Osteocyte (in vitro differentiated cells): ENCODE results near the gene ATP6AP2. TPM values are rescaled to one million over a fixed set of nuclear protein-coding genes. Genes with fewer than 3 reads are reported as not detected.

Experiments used
- DNase-seq: peaks from one replicate; pipeline ENCODE4 v3.0.0; 2021; ENCODE audit warnings: mixed read lengths; ENCODE audit not compliant: unreplicated experiment; ENCODE audit errors: extremely low spot score
- H3K27ac Mint-ChIP-seq: one replicate; pipeline ENCODE4 v1.8.0; 2021; ENCODE audit warnings: mild to moderate bottlenecking, mixed read lengths; ENCODE audit not compliant: unreplicated experiment
- H3K27me3 Mint-ChIP-seq: one replicate; pipeline ENCODE4 v1.8.0; 2021; ENCODE audit warnings: mixed read lengths; ENCODE audit not compliant: unreplicated experiment
- H3K36me3 Mint-ChIP-seq: one replicate; pipeline ENCODE4 v1.8.0; 2021; ENCODE audit warnings: mixed read lengths; ENCODE audit not compliant: unreplicated experiment
- H3K4me1 Mint-ChIP-seq: one replicate; pipeline ENCODE4 v1.8.0; 2021; ENCODE audit warnings: mixed read lengths; ENCODE audit not compliant: unreplicated experiment
- H3K4me3 Mint-ChIP-seq: one replicate; pipeline ENCODE4 v1.8.0; 2021; ENCODE audit warnings: mild to moderate bottlenecking, moderate library complexity, mixed read lengths; ENCODE audit not compliant: unreplicated experiment
- H3K9me3 Mint-ChIP-seq: one replicate; pipeline ENCODE4 v1.8.0; 2021; ENCODE audit warnings: mixed read lengths; ENCODE audit not compliant: unreplicated experiment
- total RNA-seq: library from RNA; stranded (reverse); gene quantifications from 2 replicates; pipeline ENCODE4 v1.2.1, GENCODE V29; 2021
- TF ChIP-seq, protein P1 (sequence below): fragments of 200-600 bp; sonication (generic); IDR thresholded peaks from 2 replicates; pipeline ENCODE4 v1.5.0; 2021; ENCODE audit warnings: antibody characterized with exemption, mild to moderate bottlenecking, moderate library complexity

The ATP6AP2 gene
- total RNA-seq, 1 donor from 2014 or later: 154 TPM

DNA sequence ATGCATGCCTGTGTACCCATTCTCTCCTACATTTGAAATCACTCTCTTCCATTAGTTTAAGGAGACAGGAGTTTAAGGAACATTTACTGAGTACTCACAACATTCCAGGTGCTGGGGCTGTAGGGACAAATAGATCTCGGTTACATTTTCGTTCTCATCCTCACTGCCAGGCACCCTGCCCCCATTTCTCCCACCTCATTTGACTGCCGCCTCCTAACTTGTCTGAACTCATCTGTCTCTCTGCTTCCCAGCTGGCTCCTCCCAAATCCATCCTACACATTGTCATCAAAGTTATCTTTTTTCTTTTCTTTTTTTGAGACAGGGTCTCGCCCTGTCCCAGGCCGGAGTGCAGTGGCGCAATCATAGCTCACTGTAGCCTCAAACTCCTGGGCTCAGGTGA, 22.7 kb downstream of the ATP6AP2 start:
- TF ChIP-seq, protein P1, sequence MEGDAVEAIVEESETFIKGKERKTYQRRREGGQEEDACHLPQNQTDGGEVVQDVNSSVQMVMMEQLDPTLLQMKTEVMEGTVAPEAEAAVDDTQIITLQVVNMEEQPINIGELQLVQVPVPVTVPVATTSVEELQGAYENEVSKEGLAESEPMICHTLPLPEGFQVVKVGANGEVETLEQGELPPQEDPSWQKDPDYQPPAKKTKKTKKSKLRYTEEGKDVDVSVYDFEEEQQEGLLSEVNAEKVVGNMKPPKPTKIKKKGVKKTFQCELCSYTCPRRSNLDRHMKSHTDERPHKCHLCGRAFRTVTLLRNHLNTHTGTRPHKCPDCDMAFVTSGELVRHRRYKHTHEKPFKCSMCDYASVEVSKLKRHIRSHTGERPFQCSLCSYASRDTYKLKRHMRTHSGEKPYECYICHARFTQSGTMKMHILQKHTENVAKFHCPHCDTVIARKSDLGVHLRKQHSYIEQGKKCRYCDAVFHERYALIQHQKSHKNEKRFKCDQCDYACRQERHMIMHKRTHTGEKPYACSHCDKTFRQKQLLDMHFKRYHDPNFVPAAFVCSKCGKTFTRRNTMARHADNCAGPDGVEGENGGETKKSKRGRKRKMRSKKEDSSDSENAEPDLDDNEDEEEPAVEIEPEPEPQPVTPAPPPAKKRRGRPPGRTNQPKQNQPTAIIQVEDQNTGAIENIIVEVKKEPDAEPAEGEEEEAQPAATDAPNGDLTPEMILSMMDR: no peak
- no peak for DNase-seq
- Mint-ChIP-seq H3K36me3 (peaks cover 16% of the 10 kb centered on the region), H3K27ac (no peak overlapping the region), H3K27me3 (no peaks in the 10 kb centered on the region), H3K9me3 (no peaks in the 10 kb centered on the region), H3K4me1 (no peaks in the 10 kb centered on the region), H3K4me3 (no peak overlapping the region)

DNA sequence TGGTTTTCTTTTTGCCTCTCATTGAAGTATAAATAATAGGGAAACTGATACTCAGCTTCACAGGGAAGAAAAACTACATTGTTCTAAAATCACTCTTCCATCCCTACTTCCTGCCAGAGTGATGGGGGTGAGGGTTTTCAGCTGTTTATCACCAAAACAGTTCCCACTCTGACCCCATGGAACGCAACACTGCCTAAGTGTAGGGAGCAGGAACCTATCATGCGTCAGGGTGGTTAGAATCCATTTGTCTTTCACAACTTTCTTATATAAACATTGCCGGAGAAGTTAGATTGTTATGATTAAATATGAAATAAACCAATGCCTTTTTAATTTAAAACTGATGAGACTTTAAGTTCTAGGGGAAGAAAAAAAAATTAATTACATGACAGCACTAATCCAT, 26.6 kb downstream of the ATP6AP2 start:
- Mint-ChIP-seq H3K27ac (no peak overlapping the region), H3K4me3 (no peak overlapping the region)
- no peak for DNase-seq

DNA sequence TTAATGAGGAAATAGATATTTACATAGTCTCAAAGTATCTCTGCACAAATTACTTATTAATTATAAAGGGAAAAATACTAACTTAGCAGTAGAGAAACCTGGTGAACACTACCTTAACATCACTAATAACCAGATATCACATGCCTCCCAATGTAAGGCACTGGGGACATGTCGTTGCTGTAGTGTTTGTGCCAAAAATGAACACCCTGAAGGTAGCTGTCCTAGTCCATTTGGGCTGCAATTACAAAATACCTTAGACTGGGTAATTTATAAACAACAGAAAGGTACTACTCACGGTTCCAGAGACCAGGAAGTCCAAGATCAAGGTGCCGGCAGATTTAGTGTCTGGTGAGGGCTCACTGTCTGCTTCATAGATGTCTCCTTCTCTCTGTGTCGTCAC, 31.7 kb downstream of the ATP6AP2 start:
- Mint-ChIP-seq H3K4me1 (no peaks in the 10 kb centered on the region), H3K9me3 (peaks cover 4% of the 10 kb centered on the region), H3K4me3 (no peak overlapping the region), H3K36me3 (no peaks in the 10 kb centered on the region), H3K27me3 (no peaks in the 10 kb centered on the region), H3K27ac (no peak overlapping the region)
- TF ChIP-seq, protein P1: no peak
- no peak for DNase-seq

More for the DNA sequence above, 26.6 kb downstream of the ATP6AP2 start:
- Mint-ChIP-seq H3K4me1 (no peaks in the 10 kb centered on the region), H3K9me3 (no peaks in the 10 kb centered on the region), H3K27me3 (no peaks in the 10 kb centered on the region), H3K36me3 (peaks cover 3% of the 10 kb centered on the region)
- TF ChIP-seq, protein P1: no peak

DNA sequence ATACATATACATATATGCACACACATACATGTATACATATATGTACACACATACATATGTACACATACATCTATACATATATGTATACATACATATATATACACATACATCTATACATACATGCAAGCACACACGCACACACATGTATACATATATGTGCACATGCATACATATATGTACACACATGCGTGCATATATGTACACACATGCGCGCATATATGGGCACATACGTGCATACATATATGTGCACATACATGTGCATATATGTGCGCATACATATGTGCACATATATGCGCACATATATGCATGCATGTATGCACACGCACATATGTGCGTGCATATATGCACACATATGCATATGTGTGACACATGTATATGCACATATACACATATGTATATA, 35.2 kb downstream of the ATP6AP2 start:
- Mint-ChIP-seq H3K9me3 (peaks cover 5% of the 10 kb centered on the region), H3K4me3 (no peak overlapping the region), H3K36me3 (no peaks in the 10 kb centered on the region), H3K4me1 (no peaks in the 10 kb centered on the region), H3K27me3 (no peaks in the 10 kb centered on the region), H3K27ac (no peak overlapping the region)
- TF ChIP-seq, protein P1: no peak
- no peak for DNase-seq

DNA sequence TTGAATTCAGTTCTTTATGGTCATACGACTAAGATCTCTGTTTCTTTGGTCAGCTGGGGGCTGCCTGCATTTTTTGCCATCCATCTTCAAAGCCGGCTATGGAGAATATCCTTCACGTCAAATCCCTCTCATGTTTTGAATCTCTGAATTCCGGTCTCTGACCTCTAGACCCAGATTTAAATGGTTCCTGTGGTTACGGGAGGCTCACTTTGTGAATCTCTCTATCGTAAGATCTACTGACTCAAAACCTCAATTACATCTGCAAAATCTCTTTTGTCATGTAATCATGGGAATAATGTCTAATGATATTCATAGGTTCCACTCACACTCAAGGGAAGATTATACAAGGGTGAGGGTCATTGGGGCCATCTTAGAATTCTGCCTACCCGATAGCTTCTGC, 36.8 kb downstream of the ATP6AP2 start:
- Mint-ChIP-seq H3K4me3 (no peak overlapping the region), H3K36me3 (no peaks in the 10 kb centered on the region), H3K27me3 (no peaks in the 10 kb centered on the region), H3K4me1 (no peaks in the 10 kb centered on the region), H3K9me3 (peaks cover 5% of the 10 kb centered on the region), H3K27ac (no peak overlapping the region)
- no peak for DNase-seq
- TF ChIP-seq, protein P1: no peak
